Caco-2 (cell line): ENCODE measurements around the gene COL21A1. TPM values are rescaled to one million over a fixed set of nuclear protein-coding genes. Genes with fewer than 3 reads are reported as not detected.

ENCODE experiments used
- BruUV-seq: library from RNA; stranded (reverse); fragments of 400-500 nt; replicated peaks from 2 replicates; lab custom pipeline; 2021; lab: Mats Ljungman, UMichigan
- CTCF ChIA-PET: fragments of 300-600 bp; sonication (Branson Sonifier 250); formaldehyde crosslinking; loops from one replicate; lab custom pipeline; 2022; ENCODE audit warnings: antibody characterized with exemption; lab: Charles Lee
- POLR2A ChIA-PET: fragments of 300-600 bp; sonication (Branson Sonifier 250); formaldehyde crosslinking; loops from one replicate; lab custom pipeline; 2022; ENCODE audit warnings: antibody characterized with exemption; lab: Charles Lee
- DNase-seq, 2 experiments: peaks; one replicate each; pipeline versions ENCODE4 v3.0.0 to v3.0.0-alpha.2; 2020 to 2022
- H3K27me3 ChIP-seq: replicated peaks from 2 replicates; pipeline ENCODE4 v1.6.0; 2011; ENCODE audit warnings: low read length; ENCODE audit not compliant: control insufficient read depth, insufficient read depth
- H3K36me3 ChIP-seq: 2 replicates; pipeline ENCODE4 v1.5.1; 2011; ENCODE audit warnings: low read length; ENCODE audit not compliant: control insufficient read depth, insufficient read depth
- H3K4me1 ChIP-seq: fragments of 250-450 bp; sonication (Bioruptor Pico); 2 replicates; pipeline ENCODE4 v1.5.1; 2020; ENCODE audit warnings: mild to moderate bottlenecking
- H3K4me3 ChIP-seq: 2 replicates; pipeline ENCODE4 v1.5.1; 2011; ENCODE audit warnings: low read depth, mild to moderate bottlenecking, control low read depth, low read length
- H3K9me3 ChIP-seq: fragments of 250-450 bp; sonication (Bioruptor Pico); 2 replicates; pipeline ENCODE4 v1.5.1; 2020; ENCODE audit warnings: mild to moderate bottlenecking, moderate library complexity
- H3K27ac Mint-ChIP-seq: one replicate; pipeline ENCODE4 v1.8.0; 2022; ENCODE audit warnings: mixed read lengths; ENCODE audit not compliant: unreplicated experiment
- H3K27me3 Mint-ChIP-seq: one replicate; pipeline ENCODE4 v1.8.0; 2022; ENCODE audit warnings: mixed read lengths; ENCODE audit not compliant: insufficient read depth, unreplicated experiment
- H3K36me3 Mint-ChIP-seq: one replicate; pipeline ENCODE4 v1.8.0; 2022; ENCODE audit warnings: mild to moderate bottlenecking, mixed read lengths; ENCODE audit not compliant: insufficient read depth, unreplicated experiment
- H3K4me1 Mint-ChIP-seq: one replicate; pipeline ENCODE4 v1.8.0; 2022; ENCODE audit warnings: low read depth, mixed read lengths; ENCODE audit not compliant: unreplicated experiment
- H3K4me3 Mint-ChIP-seq: one replicate; pipeline ENCODE4 v1.8.0; 2022; ENCODE audit warnings: mild to moderate bottlenecking, moderate library complexity, mixed read lengths; ENCODE audit not compliant: unreplicated experiment
- H3K9me3 Mint-ChIP-seq: one replicate; pipeline ENCODE4 v1.8.0; 2022; ENCODE audit warnings: mixed read lengths; ENCODE audit not compliant: unreplicated experiment
- intact Hi-C: fragments of 100-400 bp; cut with micrococcal nuclease; formaldehyde crosslinking; loops from one replicate; pipeline ENCODE4 v1.10.0; 2022; ENCODE audit not compliant: unreplicated experiment
- total RNA-seq: library from RNA; stranded (reverse); gene quantifications from 2 replicates; pipeline ENCODE4 v1.2.3, GENCODE V29; 2022
- TF ChIP-seq, protein P1 (sequence below), 2 experiments: fragments of 200-600 bp in 1 of 2; IDR thresholded peaks; 1 replicate in 1 of 2; 2 replicates in 1 of 2; pipeline versions ENCODE4 v1.5.1 to v1.8.0; 2011 to 2022; ENCODE audit warnings: antibody characterized with exemption in 1 of 2, control low read depth in 1 of 2, inconsistent platforms in 1 of 2, low read depth in 1 of 2, low read length in 1 of 2, mild to moderate bottlenecking in 1 of 2, moderate library complexity in 1 of 2; ENCODE audit not compliant: insufficient read depth in 1 of 2, severe bottlenecking in 1 of 2, unreplicated experiment in 1 of 2

Gene COL21A1
- total RNA-seq, 1 experiment from 2014 or later = 1.3 TPM

- POLR2A ChIA-PET = no interaction called here
- CTCF ChIA-PET = no interaction called here
- H3K4me3 Mint-ChIP-seq = no peak overlapping the region
- no peaks in the 10 kb centered on the region for H3K36me3 Mint-ChIP-seq
- no peak for DNase-seq
- TF ChIP-seq, protein P1, sequence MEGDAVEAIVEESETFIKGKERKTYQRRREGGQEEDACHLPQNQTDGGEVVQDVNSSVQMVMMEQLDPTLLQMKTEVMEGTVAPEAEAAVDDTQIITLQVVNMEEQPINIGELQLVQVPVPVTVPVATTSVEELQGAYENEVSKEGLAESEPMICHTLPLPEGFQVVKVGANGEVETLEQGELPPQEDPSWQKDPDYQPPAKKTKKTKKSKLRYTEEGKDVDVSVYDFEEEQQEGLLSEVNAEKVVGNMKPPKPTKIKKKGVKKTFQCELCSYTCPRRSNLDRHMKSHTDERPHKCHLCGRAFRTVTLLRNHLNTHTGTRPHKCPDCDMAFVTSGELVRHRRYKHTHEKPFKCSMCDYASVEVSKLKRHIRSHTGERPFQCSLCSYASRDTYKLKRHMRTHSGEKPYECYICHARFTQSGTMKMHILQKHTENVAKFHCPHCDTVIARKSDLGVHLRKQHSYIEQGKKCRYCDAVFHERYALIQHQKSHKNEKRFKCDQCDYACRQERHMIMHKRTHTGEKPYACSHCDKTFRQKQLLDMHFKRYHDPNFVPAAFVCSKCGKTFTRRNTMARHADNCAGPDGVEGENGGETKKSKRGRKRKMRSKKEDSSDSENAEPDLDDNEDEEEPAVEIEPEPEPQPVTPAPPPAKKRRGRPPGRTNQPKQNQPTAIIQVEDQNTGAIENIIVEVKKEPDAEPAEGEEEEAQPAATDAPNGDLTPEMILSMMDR (IDR thresholded peaks at IDR 0.05; ENCODE audit: insufficient read depth in 1 of 2, low read depth in 1 of 2, low read length in 1 of 2, severe bottlenecking in 1 of 2, unreplicated experiment in 1 of 2) = no peak
- H3K27me3 Mint-ChIP-seq = peaks cover 2% of the 10 kb centered on the region
- H3K9me3 Mint-ChIP-seq = no peaks in the 10 kb centered on the region
- Histone ChIP-seq H3K9me3 (no peaks in the 10 kb centered on the region), H3K36me3 (no peaks in the 10 kb centered on the region), H3K4me1 (no peaks in the 10 kb centered on the region), H3K27me3 (no peaks in the 10 kb centered on the region), H3K4me3 (no peak overlapping the region)
- intact Hi-C loops = no loop called here
- BruUV-seq = no TSS peak
- H3K27ac Mint-ChIP-seq = no peak overlapping the region
- H3K4me1 Mint-ChIP-seq = no peaks in the 10 kb centered on the region
These were observed 5.0 kb downstream of the COL21A1 start for GRCh38 chr6:56242346-56242745.

GRCh38 chr6:56241124-56241802 is 6.1 kb downstream of the COL21A1 start:
- intact Hi-C loops = no loop called here
- CTCF ChIA-PET = no interaction called here
- BruUV-seq = no TSS peak

DNA sequence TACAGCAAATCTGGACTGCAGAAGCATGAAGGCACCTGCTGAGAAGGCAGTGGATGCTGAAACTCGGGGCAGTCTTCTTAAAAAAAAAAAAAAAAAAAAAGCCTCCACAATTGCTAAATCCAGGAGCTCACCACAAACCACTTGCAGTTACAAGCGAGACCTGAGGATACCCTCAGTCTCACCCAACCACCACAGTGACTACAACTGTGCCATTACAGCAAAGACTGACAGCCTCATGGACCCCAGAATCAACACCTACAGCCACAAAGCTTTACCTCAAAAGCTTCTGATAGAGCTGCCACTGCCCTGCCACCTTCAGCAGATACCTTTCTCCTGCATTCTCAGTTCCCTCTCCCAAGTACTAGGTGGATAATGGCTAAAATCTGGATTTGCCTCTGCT is 9.0 kb downstream of the COL21A1 start:
- ChIA-PET POLR2A (no interaction called here), CTCF (interaction anchor here (0.6 kb wide), 1 partner anchor 1747 kb away, joined by 3 read pairs; no protein-coding TSS in a partner anchor)
- Mint-ChIP-seq H3K4me1 (no peaks in the 10 kb centered on the region), H3K4me3 (no peak overlapping the region), H3K27me3 (no peaks in the 10 kb centered on the region), H3K27ac (no peak overlapping the region), H3K36me3 (no peaks in the 10 kb centered on the region), H3K9me3 (no peaks in the 10 kb centered on the region)
- Histone ChIP-seq H3K4me1 (no peaks in the 10 kb centered on the region), H3K36me3 (no peaks in the 10 kb centered on the region), H3K27me3 (no peaks in the 10 kb centered on the region), H3K9me3 (no peaks in the 10 kb centered on the region), H3K4me3 (no peak overlapping the region)
- intact Hi-C loops = no loop called here
- TF ChIP-seq, protein P1 (IDR thresholded peaks at IDR 0.05; ENCODE audit: insufficient read depth in 1 of 2, low read depth in 1 of 2, low read length in 1 of 2, severe bottlenecking in 1 of 2, unreplicated experiment in 1 of 2) = no peak
- no peak for DNase-seq
- BruUV-seq = no TSS peak

More at GRCh38 chr6:56241124-56241802, 6.1 kb downstream of the COL21A1 start:
- H3K9me3 ChIP-seq = no peaks in the 10 kb centered on the region
- Mint-ChIP-seq H3K36me3 (no peaks in the 10 kb centered on the region), H3K4me1 (no peaks in the 10 kb centered on the region), H3K27ac (no peak overlapping the region), H3K27me3 (peaks cover 2% of the 10 kb centered on the region), H3K4me3 (no peak overlapping the region), H3K9me3 (no peaks in the 10 kb centered on the region)
- POLR2A ChIA-PET = no interaction called here
- TF ChIP-seq, protein P1 (IDR thresholded peaks at IDR 0.05; ENCODE audit: insufficient read depth in 1 of 2, low read depth in 1 of 2, low read length in 1 of 2, severe bottlenecking in 1 of 2, unreplicated experiment in 1 of 2) = no peak
- H3K36me3 ChIP-seq = no peaks in the 10 kb centered on the region
- no peak for DNase-seq
- H3K27me3 ChIP-seq = no peaks in the 10 kb centered on the region
- no peaks in the 10 kb centered on the region for H3K4me1 ChIP-seq
- H3K4me3 ChIP-seq = no peak overlapping the region
